Neural cell (in vitro differentiated cells): ENCODE results near the gene YPEL1.

ENCODE experiments used
- EP300 ChIP-seq: fragments of 450-650 bp; conservative IDR thresholded peaks from 2 replicates; pipeline ENCODE4 v1.6.1; 2014; ENCODE audit warnings: antibody characterized with exemption, mild to moderate bottlenecking, moderate library complexity; ENCODE audit not compliant: poor library complexity, severe bottlenecking
- EZH2 ChIP-seq: fragments of 200-600, 300-800 bp; shearing (Covaris generic), sonication (generic); IDR thresholded peaks from 2 replicates; pipeline ENCODE4 v1.6.1; 2014; ENCODE audit warnings: antibody characterized with exemption, low read length, borderline replicate concordance, mild to moderate bottlenecking; ENCODE audit not compliant: insufficient read depth, poor library complexity, severe bottlenecking
- RAD21 ChIP-seq: fragments of 450-650 bp; conservative IDR thresholded peaks from 2 replicates; pipeline ENCODE4 v1.6.1; 2014; ENCODE audit warnings: antibody characterized with exemption, mild to moderate bottlenecking, moderate library complexity
- TAF1 ChIP-seq: IDR thresholded peaks from 2 replicates; pipeline ENCODE4 v1.6.1; 2012; ENCODE audit warnings: low read depth
- TF ChIP-seq, protein P1 (sequence below): fragments of 450-650 bp; IDR thresholded peaks from 2 replicates; pipeline ENCODE4 v1.5.1; 2014; ENCODE audit warnings: antibody characterized with exemption, mild to moderate bottlenecking, moderate library complexity; ENCODE audit not compliant: poor library complexity, severe bottlenecking

- TF ChIP-seq, protein P1, sequence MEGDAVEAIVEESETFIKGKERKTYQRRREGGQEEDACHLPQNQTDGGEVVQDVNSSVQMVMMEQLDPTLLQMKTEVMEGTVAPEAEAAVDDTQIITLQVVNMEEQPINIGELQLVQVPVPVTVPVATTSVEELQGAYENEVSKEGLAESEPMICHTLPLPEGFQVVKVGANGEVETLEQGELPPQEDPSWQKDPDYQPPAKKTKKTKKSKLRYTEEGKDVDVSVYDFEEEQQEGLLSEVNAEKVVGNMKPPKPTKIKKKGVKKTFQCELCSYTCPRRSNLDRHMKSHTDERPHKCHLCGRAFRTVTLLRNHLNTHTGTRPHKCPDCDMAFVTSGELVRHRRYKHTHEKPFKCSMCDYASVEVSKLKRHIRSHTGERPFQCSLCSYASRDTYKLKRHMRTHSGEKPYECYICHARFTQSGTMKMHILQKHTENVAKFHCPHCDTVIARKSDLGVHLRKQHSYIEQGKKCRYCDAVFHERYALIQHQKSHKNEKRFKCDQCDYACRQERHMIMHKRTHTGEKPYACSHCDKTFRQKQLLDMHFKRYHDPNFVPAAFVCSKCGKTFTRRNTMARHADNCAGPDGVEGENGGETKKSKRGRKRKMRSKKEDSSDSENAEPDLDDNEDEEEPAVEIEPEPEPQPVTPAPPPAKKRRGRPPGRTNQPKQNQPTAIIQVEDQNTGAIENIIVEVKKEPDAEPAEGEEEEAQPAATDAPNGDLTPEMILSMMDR = no peak
- no peak for TF ChIP-seq EP300
- TF ChIP-seq TAF1 = no peak
- no peak for TF ChIP-seq EZH2
- TF ChIP-seq RAD21 = no peak
These were observed 20.3 kb upstream of the YPEL1 start for GRCh38 chr22:21755851-21756284.
